HG03108 (cell line): Measurements from ENCODE around the gene CNTN4.
"Not testable (repeated sequence)": the region's sequence is repeated elsewhere in the genome, so short reads cannot be mapped to it uniquely, and the experiment has no call there.

Source experiments
- ATAC-seq: cut with Tn5 transposase; IDR thresholded peaks from one replicate; pipeline ENCODE4 v1.9.1; 2021; ENCODE audit warnings: moderate library complexity; ENCODE audit not compliant: unreplicated experiment

The CNTN4 gene

DNA sequence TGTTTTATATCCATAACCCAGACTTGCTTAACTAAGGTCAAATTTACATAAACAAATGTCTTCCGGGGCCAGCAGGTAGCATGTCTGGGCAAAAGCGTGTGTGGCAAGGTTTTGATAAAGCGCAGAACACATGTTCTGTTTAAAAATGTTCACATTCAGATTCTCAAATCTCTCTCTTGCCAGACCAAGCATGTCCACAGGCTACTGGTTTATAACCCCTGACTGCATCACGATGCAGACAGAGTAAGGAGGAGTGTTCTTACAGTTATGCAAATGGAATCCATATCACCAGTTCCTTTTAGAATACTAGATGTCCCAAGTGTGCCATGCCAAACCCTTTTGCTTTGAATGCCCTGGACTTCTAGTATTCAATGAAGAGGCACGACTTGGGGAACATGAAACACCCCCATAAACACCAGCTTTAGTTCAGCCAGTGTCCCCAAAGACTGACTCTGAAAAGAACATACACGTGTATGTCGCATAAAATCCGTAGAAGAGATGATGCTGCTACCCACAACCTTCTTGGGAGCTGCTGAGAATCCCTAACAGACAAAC lies 412.0 kb downstream of the CNTN4 start:
- ATAC-seq, result no peak

- ATAC-seq, result no peak
These were observed 412.7 kb downstream of the CNTN4 start for GRCh38 chr3:2511356-2511755.

DNA sequence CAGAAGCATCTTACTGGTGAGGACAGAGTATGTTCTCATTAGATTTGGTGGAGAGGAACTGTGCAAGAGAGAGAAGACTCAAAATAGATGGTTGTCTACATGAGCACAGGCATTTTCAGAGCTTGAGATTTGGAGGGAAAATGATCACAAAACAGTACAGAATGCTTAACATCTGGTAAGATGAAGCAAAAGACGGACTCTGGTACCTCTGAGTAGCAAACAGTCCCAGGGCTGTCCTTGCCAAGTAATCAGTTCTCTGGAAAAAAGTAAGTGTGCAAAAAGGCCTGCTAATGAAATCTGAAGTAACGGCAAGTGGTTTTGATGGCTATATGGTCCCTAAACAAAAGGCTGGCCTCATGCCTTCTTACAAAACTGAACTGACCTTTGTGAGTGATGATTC lies 414.2 kb downstream of the CNTN4 start:
- ATAC-seq, result no peak

DNA sequence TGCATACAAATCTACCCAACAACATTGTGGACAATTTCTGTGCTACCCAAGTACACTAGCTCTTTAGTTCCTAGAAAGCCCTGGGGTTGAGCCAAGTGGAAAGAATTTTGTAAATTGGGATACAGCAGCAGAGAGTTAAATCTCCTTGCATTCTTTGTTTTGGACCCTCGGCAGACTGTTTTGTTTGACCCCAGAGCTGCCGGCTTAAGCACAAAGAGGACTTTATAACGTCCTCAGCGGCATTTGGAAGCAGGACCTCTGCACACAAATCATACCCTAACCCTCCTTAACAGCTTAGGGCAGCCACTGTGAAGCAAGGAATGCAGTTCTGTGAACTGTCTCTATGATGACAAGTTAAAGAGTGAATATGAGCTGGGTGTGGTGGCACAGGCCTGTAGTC lies 415.3 kb downstream of the CNTN4 start:
- no peak for ATAC-seq

DNA sequence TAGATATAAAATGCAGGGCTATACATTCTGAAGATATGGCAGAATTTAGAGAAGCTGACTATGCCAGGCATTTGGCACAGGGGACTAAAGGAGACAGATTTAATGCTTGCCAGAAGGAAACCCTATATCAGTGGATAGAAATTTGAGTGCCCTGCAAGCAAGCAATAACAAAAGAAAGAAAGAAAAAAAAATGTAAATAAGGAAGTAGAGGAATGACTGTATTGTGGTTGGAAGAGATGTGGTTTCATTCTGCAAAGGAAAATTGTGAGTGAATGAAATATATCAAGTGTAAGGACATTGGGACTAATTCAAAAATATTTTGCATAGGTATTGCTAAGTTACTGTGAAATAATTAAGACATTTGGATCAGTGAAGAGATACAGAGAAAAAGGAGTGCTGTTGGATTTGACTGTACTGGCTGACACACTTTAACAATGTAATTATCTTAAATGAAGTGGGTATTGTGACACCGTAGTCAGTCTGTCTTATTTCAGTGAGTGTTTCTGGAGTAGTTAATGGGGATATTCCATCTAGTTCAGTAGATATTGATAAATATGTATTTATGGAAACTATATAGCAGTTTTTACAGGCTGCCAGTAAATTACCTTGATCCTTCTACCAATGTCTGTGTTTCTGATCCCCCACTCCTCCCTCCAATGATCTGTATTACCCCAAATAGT lies 418.2 kb downstream of the CNTN4 start:
- ATAC-seq, result no peak

GRCh38 chr3:2517500-2518172 lies 419.0 kb downstream of the CNTN4 start:
- ATAC-seq, result no peak

- no peak for ATAC-seq
These were observed 424.7 kb downstream of the CNTN4 start for GRCh38 chr3:2523281-2523836.

DNA sequence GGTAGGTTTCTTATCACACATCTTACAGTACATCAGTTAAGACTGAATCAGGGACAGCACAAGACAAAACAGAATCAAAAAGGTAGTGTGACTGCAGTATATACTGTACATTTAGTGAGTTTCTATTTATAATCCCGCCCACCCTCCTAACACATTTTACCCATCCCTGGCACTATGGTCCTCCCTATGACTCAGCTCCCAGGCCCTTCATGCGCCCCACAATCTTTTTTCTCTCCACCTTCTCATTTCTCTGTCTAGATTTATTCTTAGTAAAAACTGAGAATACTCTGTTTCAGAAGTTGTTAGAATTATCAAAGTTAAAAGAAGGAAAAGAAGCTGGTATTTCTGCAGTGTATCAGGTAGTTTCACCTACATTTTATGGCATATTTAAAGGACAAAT lies 427.3 kb downstream of the CNTN4 start:
- no peak for ATAC-seq

GRCh38 chr3:2526926-2527325 lies 428.3 kb downstream of the CNTN4 start:
- ATAC-seq, result no peak

- ATAC-seq, result not testable (repeated sequence)
These were observed 428.7 kb downstream of the CNTN4 start for GRCh38 chr3:2527328-2527727.

DNA sequence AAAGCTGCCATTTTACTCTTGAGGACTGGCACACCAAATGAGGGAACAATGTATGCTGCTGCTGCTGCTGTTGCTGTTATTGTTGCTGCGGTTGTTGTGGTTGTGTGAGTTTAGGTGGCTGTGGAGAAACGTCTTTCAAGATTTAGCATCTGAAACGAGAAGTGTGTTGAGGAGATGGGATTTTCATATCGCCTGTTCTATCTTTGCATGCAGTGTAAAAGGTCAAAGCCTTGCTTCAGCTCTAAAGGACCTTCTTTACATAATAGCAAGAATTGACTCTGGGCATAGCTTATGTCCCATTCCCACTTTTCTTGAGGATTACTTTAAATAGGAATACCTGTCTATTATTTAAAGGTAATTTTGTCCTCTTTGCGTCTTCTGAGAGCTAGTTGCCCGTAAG lies 436.1 kb downstream of the CNTN4 start:
- ATAC-seq, result not testable (repeated sequence)

- no peak for ATAC-seq
These were observed 436.5 kb downstream of the CNTN4 start for GRCh38 chr3:2535206-2535605.

- ATAC-seq, result no peak
These were observed 437.9 kb downstream of the CNTN4 start for GRCh38 chr3:2536575-2536974.

DNA sequence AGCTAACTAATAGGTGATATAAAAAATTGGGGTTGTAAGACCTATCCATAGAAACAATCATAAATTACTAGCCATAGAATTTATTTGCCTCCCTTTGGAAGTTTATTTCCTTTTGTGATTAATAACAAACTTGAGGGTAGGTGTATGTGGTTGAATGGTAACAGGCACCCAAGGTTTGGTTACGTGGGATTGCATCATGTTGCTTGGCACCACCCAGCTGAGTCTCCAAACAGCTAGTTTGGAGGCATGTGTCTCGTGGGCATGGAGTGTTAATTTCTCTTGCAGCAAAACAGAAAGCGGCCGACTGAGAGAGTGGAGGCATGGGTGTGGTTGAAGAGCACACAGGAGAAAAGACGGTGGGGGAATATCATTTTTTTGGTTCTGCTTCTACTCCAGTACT lies 441.4 kb downstream of the CNTN4 start:
- no peak for ATAC-seq

GRCh38 chr3:2543247-2543646 lies 444.6 kb downstream of the CNTN4 start:
- no peak for ATAC-seq

DNA sequence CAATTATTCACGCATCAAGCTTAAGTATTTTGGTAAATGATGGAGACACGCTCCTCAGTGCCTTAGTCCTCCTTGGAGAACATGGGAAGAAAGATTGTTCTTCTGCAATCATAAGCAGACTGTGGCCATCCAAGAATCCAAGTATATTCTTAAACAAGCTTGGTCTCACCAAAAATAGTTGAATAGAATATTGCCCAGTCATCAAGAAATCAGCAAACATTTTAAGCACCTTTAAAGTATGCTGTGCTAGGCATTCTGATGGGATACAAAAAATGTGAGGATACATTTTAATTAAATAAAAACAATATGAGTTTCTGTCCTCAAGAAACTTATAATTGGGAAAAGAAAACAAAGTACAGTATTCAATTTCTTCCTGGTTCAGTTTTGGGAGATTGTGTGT lies 445.5 kb downstream of the CNTN4 start:
- ATAC-seq, result no peak

- no peak for ATAC-seq
These were observed 446.1 kb downstream of the CNTN4 start for GRCh38 chr3:2544718-2545117.

GRCh38 chr3:2547049-2547448 lies 448.4 kb downstream of the CNTN4 start:
- ATAC-seq, result no peak

DNA sequence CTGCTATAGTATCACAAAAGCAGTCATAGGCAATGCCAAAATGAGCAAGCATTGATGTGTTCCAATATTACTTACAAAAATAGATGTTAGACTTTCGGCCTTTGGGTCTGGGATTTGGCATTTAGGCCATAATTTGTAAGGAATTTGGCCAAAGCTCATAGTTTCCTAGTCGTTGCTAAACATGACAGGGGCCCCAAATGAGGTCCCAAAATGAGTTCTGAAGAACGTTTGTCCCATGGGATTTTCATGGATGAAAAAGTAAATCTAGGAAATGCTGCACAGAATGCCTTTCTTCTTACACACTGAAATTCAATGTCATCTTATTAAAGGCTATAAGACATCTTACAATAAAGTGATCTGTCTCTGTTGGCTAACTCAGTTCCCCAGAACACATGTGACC lies 456.0 kb downstream of the CNTN4 start:
- no peak for ATAC-seq

DNA sequence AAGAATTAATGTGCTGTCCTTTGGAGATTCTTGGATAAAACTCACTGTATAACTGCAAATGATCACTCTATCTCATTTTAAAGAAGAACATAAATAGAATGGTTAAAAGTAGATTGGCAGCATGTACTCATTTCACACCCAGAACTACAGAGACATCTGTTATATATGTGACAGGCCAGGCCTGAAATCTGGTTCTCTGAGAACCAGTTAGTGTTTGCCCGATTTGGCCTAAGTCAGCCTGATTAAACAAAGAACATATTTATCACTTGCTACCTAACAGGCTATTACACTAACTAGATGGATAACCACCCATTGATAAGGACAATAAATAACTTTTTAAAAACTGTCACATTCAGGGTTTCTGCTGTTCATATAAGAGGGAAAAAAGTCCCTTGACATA lies 460.1 kb downstream of the CNTN4 start:
- no peak for ATAC-seq

DNA sequence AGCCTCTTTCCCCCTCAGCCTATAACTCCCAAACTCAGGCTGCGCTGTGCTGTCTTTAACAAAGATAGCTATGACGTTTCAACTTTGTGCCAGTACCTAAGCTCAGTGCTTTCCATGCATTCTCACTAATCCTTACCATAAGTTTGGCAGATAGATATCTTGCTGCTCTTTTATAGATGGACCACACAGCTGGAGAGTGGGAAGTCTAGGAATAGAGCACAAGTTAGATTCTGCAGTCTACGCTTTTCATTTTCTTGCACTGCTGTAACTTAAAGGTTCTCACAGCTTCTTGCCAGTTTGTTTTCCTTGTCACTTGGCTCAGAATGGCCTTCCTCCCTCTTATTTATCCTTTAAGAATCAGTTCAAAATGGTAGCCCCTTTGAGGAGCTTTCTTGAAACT lies 468.8 kb downstream of the CNTN4 start:
- no peak for ATAC-seq

- no peak for ATAC-seq
These were observed 469.5 kb downstream of the CNTN4 start for GRCh38 chr3:2568156-2568555.
